ENCODE measurements around the gene AHI1. TPM values are rescaled to one million over a fixed set of nuclear protein-coding genes. Genes with fewer than 3 reads are reported as not detected.

AHI1 gene
- total RNA-seq, 4 donors from 2014 or later = 17.3 to 50.4 (median 24.5) TPM

DNA sequence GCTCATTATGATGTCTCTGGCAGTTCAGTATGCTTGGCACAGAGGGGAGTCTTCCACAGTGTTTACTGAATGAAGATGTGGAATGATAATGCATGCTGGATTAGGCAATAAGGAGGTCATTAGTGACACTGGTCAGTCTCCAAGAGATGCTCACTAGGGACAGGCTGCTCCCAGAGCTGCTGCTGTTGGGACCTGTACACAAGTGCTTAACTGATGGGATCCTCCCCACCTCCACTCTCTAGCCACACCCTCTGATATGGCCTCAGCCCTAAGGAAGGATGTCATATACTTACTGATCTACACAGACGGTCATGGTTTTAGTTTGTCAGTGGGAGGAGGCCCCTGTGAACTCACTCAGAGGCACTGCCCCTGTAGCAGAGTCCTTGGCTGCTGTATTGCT lies 243.1 kb downstream of the AHI1 start:
- TF ChIP-seq CTCF (IDR thresholded peaks at IDR 0.05; ENCODE audit: low read depth) = no peak

DNA sequence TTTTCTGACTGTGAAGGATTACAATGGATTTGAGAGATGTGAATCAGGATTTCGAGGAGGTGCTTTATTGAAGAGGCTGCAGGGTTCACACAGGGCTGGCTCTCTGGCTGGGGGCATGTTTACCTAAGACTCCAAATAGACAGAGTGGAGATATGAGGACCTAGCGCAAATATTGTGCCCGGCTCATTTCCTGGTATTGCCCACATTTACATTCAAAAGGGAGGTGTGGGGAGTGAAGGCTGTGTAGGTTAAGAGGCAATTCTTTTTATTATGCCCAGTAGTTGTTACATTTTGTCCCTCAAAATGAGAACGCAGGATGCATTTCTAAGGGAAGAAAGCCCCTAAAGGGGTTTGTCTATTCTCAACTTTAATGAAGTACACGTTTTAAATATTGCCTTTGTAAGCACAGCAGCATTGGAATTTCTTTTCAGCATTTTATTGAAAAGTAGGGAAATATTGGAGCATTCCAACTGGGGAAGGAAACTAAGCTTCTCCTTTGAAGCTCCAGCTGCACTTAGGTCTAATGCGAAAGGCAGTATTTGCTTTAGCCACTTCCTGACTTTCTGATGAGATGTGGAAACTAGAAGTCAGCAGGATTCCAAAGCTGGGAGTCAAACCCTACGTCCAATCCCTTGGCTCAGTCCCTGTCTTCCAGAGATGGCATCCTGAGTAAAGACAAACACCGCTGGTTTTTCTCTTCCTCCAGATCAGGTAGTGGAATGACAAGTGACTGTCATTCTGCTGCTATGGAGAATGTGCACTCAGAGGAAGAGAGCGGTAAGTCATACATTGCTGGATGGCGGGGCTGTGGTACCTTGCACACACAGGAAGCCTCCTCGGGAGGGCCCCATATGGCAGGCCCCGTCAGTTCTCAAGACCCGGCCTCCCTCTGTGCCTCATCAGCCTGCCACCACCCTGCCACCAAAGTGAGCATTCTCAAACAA lies 245.8 kb downstream of the AHI1 start:
- no peak for TF ChIP-seq CTCF (IDR thresholded peaks at IDR 0.05; ENCODE audit: low read depth)

- no peak for TF ChIP-seq CTCF (IDR thresholded peaks at IDR 0.05; ENCODE audit: low read depth)
Measured at GRCh38 chr6:135250751-135251497, 246.6 kb downstream of the AHI1 start.

GRCh38 chr6:135250234-135250633 lies 247.3 kb downstream of the AHI1 start:
- no peak for TF ChIP-seq CTCF (IDR thresholded peaks at IDR 0.05; ENCODE audit: low read depth)

- TF ChIP-seq CTCF (IDR thresholded peaks at IDR 0.05; ENCODE audit: low read depth) = no peak
Measured at GRCh38 chr6:135244805-135245204, 252.7 kb downstream of the AHI1 start.

GRCh38 chr6:135243871-135244796 lies 253.4 kb downstream of the AHI1 start:
- TF ChIP-seq CTCF (IDR thresholded peaks at IDR 0.05; ENCODE audit: low read depth) = no peak
